OCI-LY7 (cell line): ENCODE results near the gene LY6G6C. TPM values are rescaled to one million over a fixed set of nuclear protein-coding genes. Genes with fewer than 3 reads are reported as not detected.

ENCODE experiments used
- BruUV-seq: library from RNA; stranded (reverse); fragments of 400-500 nt; replicated peaks from 2 replicates; lab custom pipeline; 2021; lab: Mats Ljungman, UMichigan
- CTCF ChIA-PET: fragments of 300-600 bp; sonication (Branson Sonifier 250); formaldehyde crosslinking; loops from one replicate; lab custom pipeline; 2022; ENCODE audit warnings: antibody characterized with exemption; ENCODE audit not compliant: unreplicated experiment; lab: Charles Lee
- POLR2A ChIA-PET: fragments of 300-600 bp; sonication (Branson Sonifier 250); formaldehyde crosslinking; loops from one replicate; lab custom pipeline; 2022; ENCODE audit warnings: antibody characterized with exemption; lab: Charles Lee
- DNase-seq: peaks from one replicate; pipeline ENCODE4 v3.0.0-alpha.2; 2015; ENCODE audit warnings: low spot score
- H2AFZ ChIP-seq: fragments of 200-600 bp; sonication (generic), shearing (Covaris generic); 2 replicates; pipeline ENCODE4 v1.6.1; 2014; ENCODE audit warnings: mild to moderate bottlenecking, antibody characterized with exemption, low read length, moderate library complexity
- H3K27ac ChIP-seq: fragments of 200-600 bp; sonication (generic); 2 replicates; pipeline ENCODE4 v1.5.1; 2014; ENCODE audit warnings: mixed run types, low read depth, mild to moderate bottlenecking, moderate library complexity, low read length, inconsistent platforms; ENCODE audit not compliant: poor library complexity, severe bottlenecking
- H3K36me3 ChIP-seq: fragments of 200-600 bp; sonication (generic); 2 replicates; pipeline ENCODE4 v1.6.1; 2014; ENCODE audit warnings: mild to moderate bottlenecking, antibody characterized with exemption, low read length, moderate library complexity, mixed read lengths; ENCODE audit not compliant: insufficient read depth
- H3K4me1 ChIP-seq: fragments of 200-600 bp; sonication (generic); 2 replicates; pipeline ENCODE4 v1.5.1; 2014; ENCODE audit warnings: mild to moderate bottlenecking, low read length; ENCODE audit not compliant: insufficient read depth, poor library complexity, severe bottlenecking
- H3K4me2 ChIP-seq: fragments of 200-600 bp; sonication (generic); 2 replicates; pipeline ENCODE4 v1.6.1; 2014; ENCODE audit warnings: mild to moderate bottlenecking, low read length
- H3K4me3 ChIP-seq: fragments of 200-600 bp; sonication (generic); 2 replicates; pipeline ENCODE4 v1.5.1; 2014; ENCODE audit warnings: mild to moderate bottlenecking, low read depth, low read length; ENCODE audit not compliant: poor library complexity, severe bottlenecking
- H3K79me2 ChIP-seq: fragments of 200-600 bp; sonication (generic); 2 replicates; pipeline ENCODE4 v1.6.1; 2016; ENCODE audit warnings: low read depth, mild to moderate bottlenecking, low read length, moderate library complexity, mixed read lengths; ENCODE audit not compliant: insufficient read depth
- H3K9me2 ChIP-seq: fragments of 200-600 bp; sonication (generic); 2 replicates; pipeline ENCODE4 v1.6.1; 2016; ENCODE audit warnings: mild to moderate bottlenecking, low read length, mixed read lengths; ENCODE audit not compliant: insufficient read depth
- H3K9me3 ChIP-seq: fragments of 200-600 bp; sonication (generic); 2 replicates; pipeline ENCODE4 v1.6.1; 2014; ENCODE audit warnings: mild to moderate bottlenecking, mixed run types, low read length, mixed read lengths
- H4K20me1 ChIP-seq: fragments of 200-600 bp; sonication (generic); 2 replicates; pipeline ENCODE4 v1.6.1; 2014; ENCODE audit warnings: mild to moderate bottlenecking, antibody characterized with exemption, low read length, moderate library complexity, mixed read lengths; ENCODE audit not compliant: insufficient read depth
- EZH2phosphoT487 ChIP-seq: fragments of 200-600 bp; sonication (generic); IDR thresholded peaks from 2 replicates; pipeline ENCODE4 v1.6.1; 2018; ENCODE audit warnings: low read depth, borderline replicate concordance, mild to moderate bottlenecking, mixed run types, antibody characterized with exemption, low read length, moderate library complexity, mixed read lengths
- intact Hi-C: fragments of 100-400 bp; cut with micrococcal nuclease; formaldehyde crosslinking; loops from one replicate; pipeline ENCODE4 v1.10.0; 2022; ENCODE audit not compliant: unreplicated experiment
- total RNA-seq, 2 experiments: library from RNA; depleted of rRNA in 1 of 2; stranded (reverse); fragments of >200 nt in 1 of 2; shearing (Covaris generic) in 1 of 2; gene quantifications; 2 replicates each; pipeline ENCODE4 v1.2.3, GENCODE V29; 2014 to 2022
- TF ChIP-seq, protein P1 (sequence below): fragments of 200-600 bp; sonication (generic); conservative IDR thresholded peaks from 2 replicates; pipeline ENCODE4 v1.5.1; 2014; ENCODE audit warnings: mild to moderate bottlenecking, antibody characterized with exemption, low read length, moderate library complexity, mixed read lengths

Gene LY6G6C
- total RNA-seq, 2 experiments from 2014 or later, result not detected

DNA sequence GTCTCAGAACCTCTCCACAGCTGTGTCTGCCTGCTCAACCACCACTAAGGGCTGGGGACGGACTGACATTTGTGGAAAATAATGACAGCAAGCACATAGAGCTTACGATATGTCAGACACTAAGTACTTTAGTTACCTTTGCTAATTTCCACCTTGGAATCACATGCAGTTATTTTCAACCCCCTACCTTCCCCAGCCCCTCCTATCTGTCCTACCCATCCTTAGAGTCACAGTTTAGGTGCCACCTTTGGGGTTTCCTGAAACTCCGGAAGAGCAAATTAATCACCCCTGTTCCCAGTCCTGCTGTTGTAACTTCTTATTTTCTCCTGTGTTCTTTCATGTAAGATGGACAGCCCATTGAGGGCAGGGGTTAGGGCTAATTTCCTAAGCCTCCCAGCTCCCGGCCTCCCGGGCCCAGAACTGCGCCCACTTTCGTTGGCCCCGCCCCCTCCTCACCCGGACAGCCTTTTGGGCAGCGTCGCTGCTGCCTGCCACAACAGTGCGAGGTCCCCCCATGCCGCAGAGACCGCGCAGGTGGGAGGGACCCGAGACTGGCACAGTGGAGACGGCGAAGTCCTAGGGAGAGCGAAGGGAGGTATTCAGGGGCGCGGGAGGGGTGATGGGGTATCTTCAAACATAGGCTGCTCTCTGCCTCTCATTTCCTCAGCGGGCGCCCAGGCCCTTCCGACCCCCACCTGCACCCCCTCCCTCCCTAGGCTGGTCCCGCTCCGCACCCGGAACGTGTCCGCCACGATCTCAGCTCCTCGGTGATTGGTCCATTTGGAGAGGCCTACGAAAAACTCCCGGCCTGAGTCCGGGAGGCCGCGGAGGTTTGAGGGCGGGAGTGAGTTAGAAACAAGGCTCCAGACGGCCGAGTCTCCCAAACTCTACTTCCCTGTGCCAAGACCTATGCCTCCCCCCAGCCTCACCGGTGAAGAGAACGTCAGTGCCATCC, 6.4 kb upstream of the LY6G6C start:
- no peak for TF ChIP-seq EZH2phosphoT487
- TF ChIP-seq, protein P1, sequence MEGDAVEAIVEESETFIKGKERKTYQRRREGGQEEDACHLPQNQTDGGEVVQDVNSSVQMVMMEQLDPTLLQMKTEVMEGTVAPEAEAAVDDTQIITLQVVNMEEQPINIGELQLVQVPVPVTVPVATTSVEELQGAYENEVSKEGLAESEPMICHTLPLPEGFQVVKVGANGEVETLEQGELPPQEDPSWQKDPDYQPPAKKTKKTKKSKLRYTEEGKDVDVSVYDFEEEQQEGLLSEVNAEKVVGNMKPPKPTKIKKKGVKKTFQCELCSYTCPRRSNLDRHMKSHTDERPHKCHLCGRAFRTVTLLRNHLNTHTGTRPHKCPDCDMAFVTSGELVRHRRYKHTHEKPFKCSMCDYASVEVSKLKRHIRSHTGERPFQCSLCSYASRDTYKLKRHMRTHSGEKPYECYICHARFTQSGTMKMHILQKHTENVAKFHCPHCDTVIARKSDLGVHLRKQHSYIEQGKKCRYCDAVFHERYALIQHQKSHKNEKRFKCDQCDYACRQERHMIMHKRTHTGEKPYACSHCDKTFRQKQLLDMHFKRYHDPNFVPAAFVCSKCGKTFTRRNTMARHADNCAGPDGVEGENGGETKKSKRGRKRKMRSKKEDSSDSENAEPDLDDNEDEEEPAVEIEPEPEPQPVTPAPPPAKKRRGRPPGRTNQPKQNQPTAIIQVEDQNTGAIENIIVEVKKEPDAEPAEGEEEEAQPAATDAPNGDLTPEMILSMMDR, result no peak
- ChIA-PET POLR2A (interaction anchor here (0.5 to 1.5 kb wide), 8 partner anchors 8 to 178 kb away, joined by 3 to 13 read pairs (median 4); partner anchors contain the start of genes ABHD16A, CLIC1 and HSPA1B), CTCF (interaction anchor here (1.0 kb wide), 1 partner anchor 104 kb away, joined by 3 read pairs; no protein-coding TSS in a partner anchor)
- Histone ChIP-seq H3K4me2 (peak overlapping the region; percentile 64), H3K4me3 (peak overlapping the region; percentile 7), H2AFZ (no peak overlapping the region), H3K4me1 (peaks cover 41% of the 10 kb centered on the region), H3K36me3 (peaks cover 52% of the 10 kb centered on the region), H4K20me1 (no peaks in the 10 kb centered on the region), H3K79me2 (no peaks in the 10 kb centered on the region), H3K9me3 (no peaks in the 10 kb centered on the region), H3K27ac (peak overlapping the region; percentile 60), H3K9me2 (no peaks in the 10 kb centered on the region)
- intact Hi-C loops, result loop anchor here (2.0 kb wide), 2 partner anchors 25 to 47 kb away; partner anchors contain the start of genes ABHD16A and LY6G5C
- peak; percentile 90 for DNase-seq
- no TSS peak for BruUV-seq

DNA sequence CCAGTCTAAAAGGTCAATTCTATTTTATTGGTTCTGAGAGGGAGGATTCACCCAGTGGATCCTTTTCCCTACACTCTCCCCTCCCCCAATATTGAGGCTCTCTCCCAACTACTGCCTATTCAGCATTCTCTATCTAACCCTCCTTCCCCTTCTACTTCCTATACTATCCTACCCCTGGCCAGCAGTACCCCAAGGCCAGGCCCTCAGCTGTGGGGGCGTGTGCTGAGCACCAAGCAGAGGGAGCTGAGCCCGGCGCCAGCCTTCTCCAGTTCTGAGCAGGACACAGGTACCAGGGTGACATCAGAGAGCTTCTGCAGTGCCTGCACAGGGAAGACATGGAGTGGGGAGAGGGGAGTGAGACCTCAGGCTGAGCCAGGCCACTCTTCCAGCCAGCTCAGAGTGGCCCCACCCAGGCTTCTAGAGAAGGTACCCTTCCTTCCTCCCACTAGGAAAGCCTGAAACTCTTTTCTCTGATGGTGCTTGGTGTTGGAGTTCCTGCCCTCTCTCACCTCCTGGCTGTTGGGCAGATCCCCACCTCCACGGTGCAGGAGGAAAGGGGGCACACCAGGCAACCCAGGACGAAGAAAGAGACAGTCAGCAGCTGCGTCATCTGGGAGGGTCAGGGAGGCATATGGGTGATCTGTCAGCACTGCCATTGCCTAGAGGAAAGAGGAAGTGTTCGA, 5.6 kb upstream of the LY6G6C start:
- Histone ChIP-seq H3K27ac (peak overlapping the region; percentile 60), H3K9me2 (no peaks in the 10 kb centered on the region), H3K4me2 (peak overlapping the region; percentile 51), H3K9me3 (no peaks in the 10 kb centered on the region), H3K4me3 (no peak overlapping the region), H2AFZ (no peak overlapping the region), H3K4me1 (peaks cover 41% of the 10 kb centered on the region), H4K20me1 (no peaks in the 10 kb centered on the region), H3K36me3 (peaks cover 44% of the 10 kb centered on the region), H3K79me2 (no peaks in the 10 kb centered on the region)
- TF ChIP-seq EZH2phosphoT487, result no peak
- TF ChIP-seq, protein P1, result no peak
- no TSS peak for BruUV-seq
- intact Hi-C loops, result loop anchor here (2.0 kb wide), 2 partner anchors 24 to 46 kb away; partner anchors contain the start of genes ABHD16A and LY6G5C
- ChIA-PET CTCF (interaction anchor here (1.0 kb wide), 1 partner anchor 105 kb away, joined by 3 read pairs; no protein-coding TSS in a partner anchor), POLR2A (interaction anchor here (0.5 to 1.5 kb wide), 8 partner anchors 9 to 177 kb away, joined by 3 to 13 read pairs (median 4); partner anchors contain the start of genes ABHD16A, CLIC1 and HSPA1B)
- DNase-seq, result no peak
